Suprapubic skin (tissue), 4 donors: ENCODE results near the gene ATP23. TPM values are rescaled to one million over a fixed set of nuclear protein-coding genes. Genes with fewer than 3 reads are reported as not detected.

ENCODE experiments used
- DNase-seq, 2 donors: peaks; one replicate each; pipeline ENCODE4 v3.0.0-alpha.2; 2019; ENCODE audit warnings: low spot score in 2 of 2
- H3K27ac ChIP-seq: fragments of 200-600 bp; sonication (generic); one replicate; pipeline ENCODE4 v1.5.1; 2019
- H3K27me3 ChIP-seq: fragments of 200-600 bp; sonication (generic); one replicate; pipeline ENCODE4 v1.5.1; 2019
- H3K36me3 ChIP-seq: fragments of 200-600 bp; sonication (generic); one replicate; pipeline ENCODE4 v1.5.1; 2019
- H3K4me1 ChIP-seq: fragments of 200-600 bp; sonication (generic); one replicate; pipeline ENCODE4 v1.5.1; 2019
- H3K4me3 ChIP-seq: fragments of 200-600 bp; sonication (generic); one replicate; pipeline ENCODE4 v1.5.1; 2019; ENCODE audit warnings: mild to moderate bottlenecking
- H3K9me3 ChIP-seq: fragments of 200-600 bp; sonication (generic); one replicate; pipeline ENCODE4 v1.5.1; 2019
- EP300 ChIP-seq: sonication (generic); formaldehyde crosslinking; IDR thresholded peaks from one replicate; pipeline ENCODE4 v1.6.1; 2017; ENCODE audit warnings: antibody characterized with exemption
- POLR2A ChIP-seq, 2 donors: fragments of 450-650 bp; IDR thresholded peaks; one replicate each; pipeline ENCODE4 v1.6.1; 2017; ENCODE audit warnings: antibody characterized with exemption in 2 of 2, mild to moderate bottlenecking in 2 of 2, moderate library complexity in 2 of 2
- POLR2AphosphoS5 ChIP-seq, 3 donors: sonication (generic); formaldehyde crosslinking; IDR thresholded peaks; one replicate each; pipeline ENCODE4 v1.6.1; 2017; ENCODE audit warnings: antibody characterized with exemption in 3 of 3
- WGBS: methylation state at CpG from one replicate; pipeline ENCODE4 v1.1.5; 2018; 5-methylcytosine and 5-hydroxymethylcytosine counted together
- total RNA-seq, 4 donors: library from RNA; depleted of rRNA; stranded (reverse); fragments of >200 nt; gene quantifications; one replicate each; pipeline ENCODE4 v1.1.0, GENCODE V29; 2016
- TF ChIP-seq, protein P1 (sequence below), 2 donors: fragments of 200-600 bp in 1 of 2; fragments of 450-650 bp in 1 of 2; sonication (generic) in 1 of 2; IDR thresholded peaks; one replicate each; pipeline ENCODE4 v1.5.1; 2016 to 2019; ENCODE audit warnings: antibody characterized with exemption in 2 of 2, mild to moderate bottlenecking in 1 of 2, moderate library complexity in 1 of 2

The ATP23 gene
- total RNA-seq, 4 donors from 2014 or later, result 4.4 to 12.0 (median 7.5) TPM

DNA sequence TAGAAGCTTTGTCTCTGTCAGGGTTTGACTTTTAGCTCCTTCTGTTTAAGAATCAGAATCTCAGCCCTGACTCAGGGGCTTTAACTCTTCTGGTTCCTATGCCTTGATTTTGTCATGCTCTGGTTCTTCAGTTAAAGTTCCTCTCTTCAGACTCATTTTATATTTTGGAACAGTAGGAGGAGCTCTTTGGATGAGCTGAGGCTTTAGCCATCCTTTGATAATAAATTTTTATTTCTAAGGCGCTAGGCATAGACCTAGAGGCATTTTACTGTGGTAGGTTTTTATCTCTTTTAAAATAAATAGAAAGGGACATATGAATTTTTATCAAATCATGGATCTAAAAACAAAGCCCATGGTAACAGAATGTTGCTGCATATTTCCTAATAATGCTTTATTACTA lies 51.7 kb downstream of the ATP23 start:
- H3K27ac ChIP-seq, result no peak overlapping the region
- peaks cover 25% of the 10 kb centered on the region for H3K9me3 ChIP-seq
- DNase-seq, result no peak
- TF ChIP-seq, protein P1, sequence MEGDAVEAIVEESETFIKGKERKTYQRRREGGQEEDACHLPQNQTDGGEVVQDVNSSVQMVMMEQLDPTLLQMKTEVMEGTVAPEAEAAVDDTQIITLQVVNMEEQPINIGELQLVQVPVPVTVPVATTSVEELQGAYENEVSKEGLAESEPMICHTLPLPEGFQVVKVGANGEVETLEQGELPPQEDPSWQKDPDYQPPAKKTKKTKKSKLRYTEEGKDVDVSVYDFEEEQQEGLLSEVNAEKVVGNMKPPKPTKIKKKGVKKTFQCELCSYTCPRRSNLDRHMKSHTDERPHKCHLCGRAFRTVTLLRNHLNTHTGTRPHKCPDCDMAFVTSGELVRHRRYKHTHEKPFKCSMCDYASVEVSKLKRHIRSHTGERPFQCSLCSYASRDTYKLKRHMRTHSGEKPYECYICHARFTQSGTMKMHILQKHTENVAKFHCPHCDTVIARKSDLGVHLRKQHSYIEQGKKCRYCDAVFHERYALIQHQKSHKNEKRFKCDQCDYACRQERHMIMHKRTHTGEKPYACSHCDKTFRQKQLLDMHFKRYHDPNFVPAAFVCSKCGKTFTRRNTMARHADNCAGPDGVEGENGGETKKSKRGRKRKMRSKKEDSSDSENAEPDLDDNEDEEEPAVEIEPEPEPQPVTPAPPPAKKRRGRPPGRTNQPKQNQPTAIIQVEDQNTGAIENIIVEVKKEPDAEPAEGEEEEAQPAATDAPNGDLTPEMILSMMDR (IDR thresholded peaks at IDR 0.05), result no peak
- TF ChIP-seq POLR2AphosphoS5 (IDR thresholded peaks at IDR 0.05) (no peak), POLR2A (IDR thresholded peaks at IDR 0.05) (no peak), EP300 (no peak)
- 28% methylated on average over 1 of the region's 1 CpG for WGBS
- H3K36me3 ChIP-seq, result no peaks in the 10 kb centered on the region
- H3K27me3 ChIP-seq, result no peaks in the 10 kb centered on the region
- no peak overlapping the region for H3K4me3 ChIP-seq
- no peaks in the 10 kb centered on the region for H3K4me1 ChIP-seq

DNA sequence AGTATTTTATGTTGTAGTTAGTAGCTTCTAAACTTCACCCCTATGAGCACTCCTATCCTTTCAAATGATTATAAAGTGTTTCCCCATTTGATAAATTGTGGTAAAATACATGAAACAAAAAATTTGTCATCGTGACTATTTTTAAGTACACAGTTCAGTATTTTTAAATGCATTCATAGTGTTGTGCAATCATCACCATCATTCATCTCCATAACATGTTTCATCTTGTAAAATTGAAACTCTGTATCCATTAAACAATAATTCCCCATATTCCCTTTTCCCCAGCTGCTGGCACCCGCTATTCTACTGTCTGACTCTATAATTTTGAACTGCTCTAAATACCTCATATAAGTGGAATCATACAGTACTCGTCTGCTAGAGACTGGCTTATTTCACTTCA lies 52.5 kb downstream of the ATP23 start:
- H3K9me3 ChIP-seq, result peaks cover 33% of the 10 kb centered on the region
- no peaks in the 10 kb centered on the region for H3K36me3 ChIP-seq
- no peaks in the 10 kb centered on the region for H3K27me3 ChIP-seq
- H3K4me1 ChIP-seq, result no peaks in the 10 kb centered on the region
- no peak for DNase-seq
- 41% methylated on average over 3 of the region's 3 CpGs for WGBS
- TF ChIP-seq, protein P1 (IDR thresholded peaks at IDR 0.05), result no peak
- TF ChIP-seq POLR2AphosphoS5 (IDR thresholded peaks at IDR 0.05) (no peak), EP300 (no peak), POLR2A (IDR thresholded peaks at IDR 0.05) (no peak)
- H3K4me3 ChIP-seq, result no peak overlapping the region
- H3K27ac ChIP-seq, result no peak overlapping the region

DNA sequence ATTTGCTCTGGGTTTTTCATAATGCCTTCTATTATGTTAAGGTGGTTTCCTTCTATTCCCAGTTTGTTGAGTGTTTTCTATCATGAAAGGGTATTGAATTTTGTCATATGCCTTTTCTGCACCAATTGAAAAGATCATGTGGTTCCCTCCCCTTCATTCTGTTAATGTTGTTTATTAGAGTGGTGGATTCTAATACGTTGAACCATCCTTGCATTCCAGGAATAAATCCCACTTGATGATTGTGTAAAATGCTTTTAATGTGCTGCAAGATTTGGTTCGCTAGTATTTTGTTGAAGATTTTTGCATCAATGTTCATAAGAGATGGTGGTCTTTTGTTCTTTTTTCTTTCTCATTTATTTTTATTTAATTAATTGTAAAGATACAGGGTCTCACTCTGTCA lies 55.2 kb downstream of the ATP23 start:
- TF ChIP-seq POLR2A (IDR thresholded peaks at IDR 0.05), result no peak
- no peak for TF ChIP-seq POLR2AphosphoS5 (IDR thresholded peaks at IDR 0.05)
- TF ChIP-seq, protein P1 (IDR thresholded peaks at IDR 0.05), result no peak
- no peak for TF ChIP-seq EP300
- peaks cover 43% of the 10 kb centered on the region for H3K9me3 ChIP-seq
- no peak overlapping the region for H3K27ac ChIP-seq
- no peak overlapping the region for H3K4me3 ChIP-seq
- no peaks in the 10 kb centered on the region for H3K36me3 ChIP-seq
- no peak for DNase-seq
- H3K27me3 ChIP-seq, result no peaks in the 10 kb centered on the region
- WGBS, result 87% methylated on average over 2 of the region's 2 CpGs
- no peaks in the 10 kb centered on the region for H3K4me1 ChIP-seq

DNA sequence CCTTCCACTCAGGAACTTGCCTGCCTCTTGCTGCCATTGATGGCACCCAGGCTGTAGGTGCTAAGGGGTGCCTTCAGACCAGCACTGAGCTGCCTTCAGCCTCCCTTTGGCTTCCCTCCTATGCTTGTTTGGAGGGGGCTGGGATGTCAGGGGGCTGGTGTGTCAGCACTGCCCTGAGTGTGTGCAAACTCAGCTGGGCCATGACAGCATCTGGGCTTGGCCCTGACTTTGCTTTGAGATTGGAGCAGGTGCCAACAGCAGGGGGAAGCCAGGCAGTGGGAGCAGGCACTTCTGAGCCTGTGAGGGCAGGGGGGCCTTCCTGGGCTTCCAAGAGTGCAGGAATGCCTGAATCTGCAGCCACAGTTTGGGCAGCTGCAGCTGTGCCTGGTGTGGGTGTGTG lies 56.9 kb downstream of the ATP23 start:
- H3K9me3 ChIP-seq, result peaks cover 43% of the 10 kb centered on the region
- no peaks in the 10 kb centered on the region for H3K27me3 ChIP-seq
- H3K27ac ChIP-seq, result no peak overlapping the region
- H3K4me3 ChIP-seq, result no peak overlapping the region
- TF ChIP-seq EP300 (no peak), POLR2AphosphoS5 (IDR thresholded peaks at IDR 0.05) (no peak), POLR2A (IDR thresholded peaks at IDR 0.05) (no peak)
- TF ChIP-seq, protein P1 (IDR thresholded peaks at IDR 0.05), result no peak
- H3K36me3 ChIP-seq, result no peaks in the 10 kb centered on the region
- no peaks in the 10 kb centered on the region for H3K4me1 ChIP-seq
- DNase-seq, result no peak

DNA sequence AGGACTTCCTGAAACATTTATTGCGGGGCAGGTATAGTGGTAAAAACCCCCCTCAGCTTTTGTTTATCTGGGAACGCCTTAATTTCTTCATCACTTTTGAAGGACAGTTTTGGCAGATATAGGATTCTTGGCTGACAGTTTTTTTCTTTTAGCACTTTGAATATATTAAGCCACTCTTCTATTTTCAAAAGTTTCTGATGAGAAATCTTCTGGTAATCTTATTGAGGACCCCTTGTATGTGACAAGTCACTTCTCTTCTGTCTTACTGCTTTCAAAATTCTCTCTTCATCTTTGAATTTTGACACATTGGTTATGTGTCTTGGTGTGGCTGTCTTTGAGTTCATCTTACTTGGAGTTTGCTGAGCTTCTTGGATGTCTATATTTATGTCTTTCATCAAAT lies 59.1 kb downstream of the ATP23 start:
- Histone ChIP-seq H3K4me3 (no peak overlapping the region), H3K4me1 (no peaks in the 10 kb centered on the region), H3K27ac (no peak overlapping the region), H3K9me3 (peaks cover 41% of the 10 kb centered on the region), H3K27me3 (no peaks in the 10 kb centered on the region), H3K36me3 (no peaks in the 10 kb centered on the region)
- DNase-seq, result no peak
- 87% methylated on average over 2 of the region's 2 CpGs for WGBS
- TF ChIP-seq EP300 (no peak), POLR2A (IDR thresholded peaks at IDR 0.05) (no peak), POLR2AphosphoS5 (IDR thresholded peaks at IDR 0.05) (no peak)
- TF ChIP-seq, protein P1 (IDR thresholded peaks at IDR 0.05), result no peak
